Myocyte (in vitro differentiated cells): Measurements from ENCODE around the gene VWA5B1. TPM values are rescaled to one million over a fixed set of nuclear protein-coding genes. Genes with fewer than 3 reads are reported as not detected.

ENCODE experiments used
- DNase-seq: peaks from one replicate; pipeline ENCODE4 v3.0.0-alpha.2; 2012; ENCODE audit warnings: low read depth
- total RNA-seq: library from RNA; depleted of rRNA; stranded (reverse); fragments of >200 nt; gene quantifications from 2 replicates; pipeline ENCODE4 v1.2.3, GENCODE V29; 2014

Gene VWA5B1
- total RNA-seq, 1 donor from 2014 or later: not detected

GRCh38 chr1:20366463-20367115, 75.9 kb downstream of the VWA5B1 start:
- no peak for DNase-seq

GRCh38 chr1:20367116-20367585, 76.5 kb downstream of the VWA5B1 start:
- peak; percentile 22 for DNase-seq

- DNase-seq: no peak
Measured at GRCh38 chr1:20367626-20368025, 77.0 kb downstream of the VWA5B1 start.

GRCh38 chr1:20368866-20369470, 78.3 kb downstream of the VWA5B1 start:
- no peak for DNase-seq

- DNase-seq: no peak
Measured at GRCh38 chr1:20370698-20371097, 80.0 kb downstream of the VWA5B1 start.

- DNase-seq: peak; percentile 46
Measured at GRCh38 chr1:20371411-20371810, 80.7 kb downstream of the VWA5B1 start.

- DNase-seq: no peak
Measured at GRCh38 chr1:20371883-20372282, 81.2 kb downstream of the VWA5B1 start.

- no peak for DNase-seq
Measured at GRCh38 chr1:20372676-20373075, 82.0 kb downstream of the VWA5B1 start.

GRCh38 chr1:20373286-20373685, 82.6 kb downstream of the VWA5B1 start:
- DNase-seq: no peak

GRCh38 chr1:20373764-20374163, 83.1 kb downstream of the VWA5B1 start:
- no peak for DNase-seq

GRCh38 chr1:20375563-20375962, 84.9 kb downstream of the VWA5B1 start:
- no peak for DNase-seq

GRCh38 chr1:20376171-20376570, 85.5 kb downstream of the VWA5B1 start:
- no peak for DNase-seq

GRCh38 chr1:20376880-20377494, 86.3 kb downstream of the VWA5B1 start:
- DNase-seq: peak; percentile 59

GRCh38 chr1:20377516-20378270, 87.0 kb downstream of the VWA5B1 start:
- no peak for DNase-seq

GRCh38 chr1:20379075-20379474, 88.4 kb downstream of the VWA5B1 start:
- DNase-seq: no peak

- no peak for DNase-seq
Measured at GRCh38 chr1:20380175-20380574, 89.5 kb downstream of the VWA5B1 start.

- peak; percentile 48 for DNase-seq
Measured at GRCh38 chr1:20380616-20381035, 90.0 kb downstream of the VWA5B1 start.

GRCh38 chr1:20381045-20381641, 90.5 kb downstream of the VWA5B1 start:
- DNase-seq: no peak

GRCh38 chr1:20381961-20382360, 91.3 kb downstream of the VWA5B1 start:
- DNase-seq: no peak

- DNase-seq: no peak
Measured at GRCh38 chr1:20382711-20383110, 92.0 kb downstream of the VWA5B1 start.

- no peak for DNase-seq
Measured at GRCh38 chr1:20383631-20384030, 93.0 kb downstream of the VWA5B1 start.
